HFFc6 (cell line): Measurements from ENCODE around the gene ARG2. TPM values are rescaled to one million over a fixed set of nuclear protein-coding genes. Genes with fewer than 3 reads are reported as not detected.
"Not testable (repeated sequence)": the region's sequence is repeated elsewhere in the genome, so short reads cannot be mapped to it uniquely, and the experiment has no call there.

Experiments used
- DNase-seq: peaks from one replicate; pipeline ENCODE4 v3.0.0-alpha.2; 2018
- H3K27ac Mint-ChIP-seq: 2 replicates; pipeline ENCODE4 v1.8.0; 2020; ENCODE audit warnings: mild to moderate bottlenecking, mixed read lengths
- H3K27me3 Mint-ChIP-seq: 2 replicates; pipeline ENCODE4 v1.8.0; 2021; ENCODE audit warnings: mild to moderate bottlenecking, moderate library complexity, mixed read lengths; ENCODE audit not compliant: insufficient read depth
- H3K36me3 Mint-ChIP-seq: 2 replicates; pipeline ENCODE4 v1.8.0; 2021; ENCODE audit warnings: low read depth, mixed read lengths
- H3K4me1 Mint-ChIP-seq: 2 replicates; pipeline ENCODE4 v1.8.0; 2020; ENCODE audit warnings: low read depth, mixed read lengths
- H3K4me3 Mint-ChIP-seq: 2 replicates; pipeline ENCODE4 v1.8.0; 2020; ENCODE audit warnings: mild to moderate bottlenecking, moderate library complexity, mixed read lengths
- H3K9me3 Mint-ChIP-seq: 2 replicates; pipeline ENCODE4 v1.8.0; 2020; ENCODE audit warnings: mild to moderate bottlenecking, mixed read lengths
- CTCF ChIP-seq: fragments of 200-600 bp; sonication (generic); IDR thresholded peaks from 2 replicates; pipeline ENCODE4 v1.5.0; 2021; ENCODE audit warnings: antibody characterized with exemption, mild to moderate bottlenecking
- total RNA-seq, 6 experiments: library from RNA; stranded (reverse); fragmentation: NEBNext Ultra II Directional; extraction: Animal tissue kit (Norgen Biotek cat#: 25700); gene quantifications; 2 replicates in 1 of 6; 3 replicates in 5 of 6; pipeline ENCODE4 v1.2.3, GENCODE V29; 2021

Gene ARG2
- total RNA-seq, 6 experiments from 2014 or later: 1.4 to 2.2 (median 1.9) TPM

DNA sequence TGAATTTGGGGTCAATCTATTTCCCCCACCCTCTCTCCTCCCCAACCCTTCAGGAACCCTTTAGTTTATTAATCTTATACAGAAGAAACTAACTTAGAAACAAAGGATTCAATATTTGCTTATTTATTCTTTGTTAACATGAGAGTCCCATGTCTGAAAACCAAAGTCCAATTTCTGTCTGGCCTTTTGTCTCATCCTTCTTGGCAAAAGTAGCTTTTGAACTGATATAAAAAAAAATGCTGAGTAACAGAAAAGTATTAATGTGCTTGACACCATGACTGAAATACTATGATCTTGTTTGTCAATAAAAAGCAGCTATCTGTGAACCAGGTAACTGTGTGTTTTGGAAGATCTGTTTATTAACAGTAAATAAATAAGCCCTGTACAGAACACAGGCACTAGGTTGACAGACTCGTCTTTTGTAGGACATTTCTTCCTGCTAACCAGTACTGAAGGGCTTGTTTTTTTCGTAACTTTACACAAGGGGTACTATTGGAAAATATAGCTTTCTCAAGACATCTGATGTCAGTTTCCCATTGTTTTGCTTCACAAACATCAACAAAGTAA lies 30.4 kb upstream of the ARG2 start:
- Mint-ChIP-seq H3K9me3 (no peaks in the 10 kb centered on the region), H3K27ac (no peak overlapping the region), H3K27me3 (peaks cover 2% of the 10 kb centered on the region; the same call in 1 of the 2 replicates), H3K4me3 (no peak overlapping the region), H3K36me3 (no peaks in the 10 kb centered on the region), H3K4me1 (no peaks in the 10 kb centered on the region)
- no peak for DNase-seq
- no peak for TF ChIP-seq CTCF

GRCh38 chr14:67593650-67594049 lies 26.1 kb upstream of the ARG2 start:
- H3K27ac Mint-ChIP-seq, H3K4me3 Mint-ChIP-seq, H3K9me3 Mint-ChIP-seq: not testable (repeated sequence)

GRCh38 chr14:67595392-67595791 lies 24.3 kb upstream of the ARG2 start:
- peaks cover 12% of the 10 kb centered on the region for H3K4me1 Mint-ChIP-seq
- no peak overlapping the region for H3K4me3 Mint-ChIP-seq
- no peak for DNase-seq
- TF ChIP-seq CTCF: no peak
- no peak overlapping the region for H3K27ac Mint-ChIP-seq
- H3K9me3 Mint-ChIP-seq: no peaks in the 10 kb centered on the region
- H3K27me3 Mint-ChIP-seq: no peaks in the 10 kb centered on the region
- 0 out of 2 replicates have a peak, but pooled peaks cover 3% of the 10 kb centered on the region for H3K36me3 Mint-ChIP-seq

More at GRCh38 chr14:67593650-67594049, 26.1 kb upstream of the ARG2 start:
- not testable (repeated sequence) for DNase-seq, H3K27me3 Mint-ChIP-seq, H3K36me3 Mint-ChIP-seq, H3K4me1 Mint-ChIP-seq

- H3K9me3 Mint-ChIP-seq: no peaks in the 10 kb centered on the region
- DNase-seq: peak; percentile 77
- 0 out of 2 replicates have a peak, but pooled peaks cover 3% of the 10 kb centered on the region for H3K36me3 Mint-ChIP-seq
- peak; percentile 80 for TF ChIP-seq CTCF
- H3K4me3 Mint-ChIP-seq: peak within 1 kb of the TSS; percentile 93
- H3K4me1 Mint-ChIP-seq: peaks cover 13% of the 10 kb centered on the region
- H3K27ac Mint-ChIP-seq: peak within 1 kb of the TSS; percentile 93
- H3K27me3 Mint-ChIP-seq: peaks cover 4% of the 10 kb centered on the region
Measured at GRCh38 chr14:67599698-67600561, 19.8 kb upstream of the ARG2 start, which contains the start of gene PIGH. PIGH (minus strand) TSS chr14:67600268; CDS start chr14:67600203, 65 bp downstream.

DNA sequence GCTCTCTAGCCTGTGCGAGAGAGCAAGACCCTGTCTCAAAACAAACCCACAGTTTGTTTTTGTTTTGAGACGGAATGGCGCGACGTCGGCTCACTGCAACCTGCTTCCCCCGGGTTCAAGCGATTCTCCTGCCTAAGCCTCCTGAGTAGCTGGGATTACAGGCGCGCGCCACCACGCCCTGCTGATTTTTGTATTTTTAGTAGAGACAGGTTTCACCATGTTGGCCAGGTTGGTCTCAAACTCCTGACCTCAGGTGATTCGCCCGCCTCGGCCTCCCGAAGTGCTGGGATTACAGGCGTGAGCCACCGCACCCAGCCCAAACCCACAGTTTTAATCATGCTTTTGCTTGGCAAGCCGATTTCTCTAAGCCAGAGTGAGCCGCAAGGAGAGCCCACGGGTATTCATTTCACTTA lies 19.2 kb upstream of the ARG2 start:
- H3K9me3 Mint-ChIP-seq, H3K27me3 Mint-ChIP-seq, DNase-seq, H3K36me3 Mint-ChIP-seq: not testable (repeated sequence)
- H3K4me1 Mint-ChIP-seq: peaks cover 13% of the 10 kb centered on the region
- H3K4me3 Mint-ChIP-seq: peak overlapping the region; percentile 93
- peak overlapping the region; percentile 93 for H3K27ac Mint-ChIP-seq

DNA sequence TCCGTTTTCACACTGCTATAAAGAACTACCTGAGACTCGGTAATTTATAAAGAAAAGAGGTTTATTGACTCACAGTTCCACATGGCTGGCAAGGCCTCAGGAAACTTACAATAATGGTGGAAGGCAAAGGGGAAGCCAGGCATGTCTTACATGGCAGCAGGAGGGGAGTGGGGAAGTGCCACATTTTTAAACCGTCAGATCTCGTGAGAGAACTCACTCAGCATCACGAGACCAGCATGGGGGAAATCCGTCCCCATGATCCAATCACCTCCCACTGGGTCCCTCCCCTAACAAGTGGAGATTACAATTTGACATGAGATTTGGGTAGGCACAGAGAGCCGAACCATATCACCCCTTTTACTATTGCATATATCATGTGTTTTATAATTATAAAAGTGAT lies 17.6 kb upstream of the ARG2 start:
- H3K27ac Mint-ChIP-seq: no peak overlapping the region
- H3K4me3 Mint-ChIP-seq: no peak overlapping the region
- no peaks in the 10 kb centered on the region for H3K9me3 Mint-ChIP-seq
- 0 out of 2 replicates have a peak, but pooled peaks cover 3% of the 10 kb centered on the region for H3K36me3 Mint-ChIP-seq
- TF ChIP-seq CTCF: no peak
- peaks cover 13% of the 10 kb centered on the region for H3K4me1 Mint-ChIP-seq
- peaks cover 9% of the 10 kb centered on the region for H3K27me3 Mint-ChIP-seq
- no peak for DNase-seq
